LNCAP (cell line): ENCODE data around the gene GRM8.

Experiments used
- TF ChIP-seq, protein P1 (sequence below): fragments of 450-650 bp; IDR thresholded peaks from 2 replicates; pipeline ENCODE4 v1.5.1; 2017; ENCODE audit warnings: mild to moderate bottlenecking

Gene GRM8

GRCh38 chr7:127056202-127056601 lies 196.5 kb downstream of the GRM8 start:
- TF ChIP-seq, protein P1, sequence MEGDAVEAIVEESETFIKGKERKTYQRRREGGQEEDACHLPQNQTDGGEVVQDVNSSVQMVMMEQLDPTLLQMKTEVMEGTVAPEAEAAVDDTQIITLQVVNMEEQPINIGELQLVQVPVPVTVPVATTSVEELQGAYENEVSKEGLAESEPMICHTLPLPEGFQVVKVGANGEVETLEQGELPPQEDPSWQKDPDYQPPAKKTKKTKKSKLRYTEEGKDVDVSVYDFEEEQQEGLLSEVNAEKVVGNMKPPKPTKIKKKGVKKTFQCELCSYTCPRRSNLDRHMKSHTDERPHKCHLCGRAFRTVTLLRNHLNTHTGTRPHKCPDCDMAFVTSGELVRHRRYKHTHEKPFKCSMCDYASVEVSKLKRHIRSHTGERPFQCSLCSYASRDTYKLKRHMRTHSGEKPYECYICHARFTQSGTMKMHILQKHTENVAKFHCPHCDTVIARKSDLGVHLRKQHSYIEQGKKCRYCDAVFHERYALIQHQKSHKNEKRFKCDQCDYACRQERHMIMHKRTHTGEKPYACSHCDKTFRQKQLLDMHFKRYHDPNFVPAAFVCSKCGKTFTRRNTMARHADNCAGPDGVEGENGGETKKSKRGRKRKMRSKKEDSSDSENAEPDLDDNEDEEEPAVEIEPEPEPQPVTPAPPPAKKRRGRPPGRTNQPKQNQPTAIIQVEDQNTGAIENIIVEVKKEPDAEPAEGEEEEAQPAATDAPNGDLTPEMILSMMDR, result no peak

DNA sequence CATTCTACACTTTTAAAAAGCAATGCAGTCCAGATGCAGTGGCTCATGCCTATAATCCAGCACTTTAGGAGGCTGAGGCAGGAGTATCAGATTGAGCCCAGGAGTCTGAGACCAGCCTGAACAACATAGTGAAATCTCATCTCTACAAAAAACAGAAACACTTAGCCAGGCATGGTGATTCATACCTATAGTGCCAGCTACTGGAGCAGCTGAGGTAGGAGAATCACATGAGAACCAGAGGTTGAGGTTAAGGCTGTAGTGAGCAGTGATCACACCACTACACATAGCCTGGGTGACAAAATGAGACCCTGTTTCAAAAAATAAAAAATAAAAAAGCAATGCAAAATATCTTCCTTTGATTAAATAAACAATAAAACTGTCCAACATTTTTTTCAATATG lies 205.2 kb downstream of the GRM8 start:
- TF ChIP-seq, protein P1, result no peak

GRCh38 chr7:127041689-127042452 lies 210.9 kb downstream of the GRM8 start:
- TF ChIP-seq, protein P1, result no peak

GRCh38 chr7:127040042-127040441 lies 212.7 kb downstream of the GRM8 start:
- TF ChIP-seq, protein P1, result no peak

GRCh38 chr7:127039541-127039940 lies 213.2 kb downstream of the GRM8 start:
- TF ChIP-seq, protein P1, result no peak

DNA sequence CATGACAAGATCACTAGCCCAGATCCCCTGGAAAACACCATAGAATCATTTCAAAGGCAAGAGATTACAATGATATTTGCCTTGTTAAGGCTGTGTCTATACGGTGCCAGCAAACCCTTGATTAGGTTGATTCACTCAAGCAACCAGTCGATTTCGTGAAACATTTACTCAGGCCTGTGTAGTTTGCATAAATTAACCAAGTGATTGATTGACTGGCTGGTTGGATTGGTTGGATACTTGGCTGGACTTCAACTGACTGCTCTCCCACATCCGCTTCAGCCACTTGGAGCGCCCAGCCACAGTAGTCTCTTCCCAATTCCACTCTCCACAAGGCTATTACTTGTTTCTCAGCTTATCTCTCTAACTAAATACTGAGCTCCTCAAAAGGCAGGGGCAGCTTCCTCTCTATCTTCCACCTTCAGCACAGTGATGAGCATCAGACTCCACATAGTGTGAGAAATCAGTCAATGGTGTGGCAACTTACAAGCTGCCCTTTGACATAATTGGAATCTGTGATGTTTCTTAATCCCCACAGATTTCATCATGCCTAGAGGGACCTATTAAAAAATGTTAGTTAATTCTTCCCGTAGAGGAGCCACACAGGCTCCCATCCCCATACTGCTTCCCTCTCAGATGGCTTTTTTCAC lies 217.4 kb downstream of the GRM8 start:
- TF ChIP-seq, protein P1, result no peak

- TF ChIP-seq, protein P1, result no peak
Measured at GRCh38 chr7:127034186-127034806, 218.4 kb downstream of the GRM8 start.
